Measurements from ENCODE around the gene OR12D3. TPM values are rescaled to one million over a fixed set of nuclear protein-coding genes. Genes with fewer than 3 reads are reported as not detected.

Gene OR12D3
- total RNA-seq, 1 experiment from 2014 or later, result not detected

GRCh38 chr6:29414588-29414987 lies 39.5 kb upstream of the OR12D3 start, which contains the start of gene OR12D1:
TSS of gene OR12D1 (plus strand) at chr6:29414928.
- no peaks in the 10 kb centered on the region for H3K79me2 ChIP-seq (ENCODE audit: insufficient read depth, low read length)
- no peaks in the 10 kb centered on the region for H3K9me3 ChIP-seq (ENCODE audit: control insufficient read depth, low read depth, low read length)
- no peak for DNase-seq
- no peak within 1 kb of the TSS for H2BK12ac ChIP-seq (ENCODE audit: insufficient read length, low read depth, low read length)
- H4K8ac ChIP-seq (replicated peaks; ENCODE audit: insufficient read length, low read depth, low read length), result no peak within 1 kb of the TSS
- H3K14ac ChIP-seq (ENCODE audit: insufficient read depth, low read length), result no peak within 1 kb of the TSS
- no peak within 1 kb of the TSS for H3K56ac ChIP-seq (ENCODE audit: insufficient read length, low read depth, low read length)
- H3K27me3 ChIP-seq (ENCODE audit: insufficient read depth, low read length), result no peaks in the 10 kb centered on the region
- H2BK15ac ChIP-seq (ENCODE audit: low read depth, low read length), result no peak within 1 kb of the TSS
- H3K4me1 ChIP-seq (ENCODE audit: insufficient read depth, low read length), result no peaks in the 10 kb centered on the region
- no peak within 1 kb of the TSS for H3K23ac ChIP-seq (ENCODE audit: insufficient read length, low read depth, low read length)
- Mint-ChIP-seq H3K4me3 (no peak within 1 kb of the TSS), H3K27ac (no peak within 1 kb of the TSS), H3K36me3 (ENCODE audit: insufficient read depth in 1 of 3, low read depth in 3 of 3) (no peaks in the 10 kb centered on the region), H3K27me3 (ENCODE audit: low read depth) (peaks cover 5% of the 10 kb centered on the region; the same call in 1 of the 2 replicates), H3K4me1 (no peaks in the 10 kb centered on the region), H3K9me3 (peaks cover 2 to 7% of the 10 kb centered on the region in 2 experiments; a peak in 3 of 5 replicates)
- no peak within 1 kb of the TSS for H3K27ac ChIP-seq (ENCODE audit: insufficient read length, low read depth, low read length)
- H2BK20ac ChIP-seq (ENCODE audit: low read depth, low read length, poor library complexity, severe bottlenecking), result no peak within 1 kb of the TSS
- no peaks in the 10 kb centered on the region for H3K79me1 ChIP-seq (ENCODE audit: insufficient read depth, low read depth, low read length, poor library complexity, severe bottlenecking)
- H3K4ac ChIP-seq (ENCODE audit: low read depth, low read length), result no peak within 1 kb of the TSS
- H2AFZ ChIP-seq (ENCODE audit: low read length), result no peak within 1 kb of the TSS
- no peak within 1 kb of the TSS for H4K5ac ChIP-seq (ENCODE audit: insufficient read length, low read depth, low read length)
- H3K23me2 ChIP-seq (ENCODE audit: insufficient read length, low read depth, low read length, poor library complexity, severe bottlenecking), result no peaks in the 10 kb centered on the region
- no peaks in the 10 kb centered on the region for H4K20me1 ChIP-seq (ENCODE audit: control insufficient read depth, insufficient read depth, insufficient read length)
- H2AK5ac ChIP-seq (ENCODE audit: insufficient read length, low read length), result no peak within 1 kb of the TSS
- no peak within 1 kb of the TSS for H3K4me2 ChIP-seq (ENCODE audit: insufficient read depth, insufficient read length, low read length)
- no peak within 1 kb of the TSS for H4K91ac ChIP-seq (ENCODE audit: insufficient read length, low read depth, low read length)
- no peak within 1 kb of the TSS for H2BK120ac ChIP-seq (ENCODE audit: low read depth, low read length, poor library complexity, severe bottlenecking)
- no peak within 1 kb of the TSS for H2BK5ac ChIP-seq (ENCODE audit: insufficient read length, low read length)
- no peak within 1 kb of the TSS for H3K18ac ChIP-seq (ENCODE audit: insufficient read length, low read depth, low read length)
- H3K9ac ChIP-seq (ENCODE audit: extremely low read depth, insufficient read length, low read length), result no peak within 1 kb of the TSS
- no peak within 1 kb of the TSS for H3T11ph ChIP-seq (ENCODE audit: low read length)
- peak; percentile 59 for TF ChIP-seq CTCF (conservative IDR thresholded peaks at IDR 0.05)

Measured in H9 (cell line).